Activated CD8-positive, alpha-beta T cell treated with anti-CD3 and anti-CD28 coated beads for 36 hours (primary cell): ENCODE results near the gene NEK4. TPM values are rescaled to one million over a fixed set of nuclear protein-coding genes. Genes with fewer than 3 reads are reported as not detected.

Experiments
- ATAC-seq: fragments of 200-7000 bp; cut with Tn5 transposase; one replicate; pipeline ENCODE4 v1.10.0; 2021; ENCODE audit warnings: mild to moderate bottlenecking, moderate library complexity
- CTCF ChIA-PET: fragments of 350-600 bp; sonication (Branson Sonifier 250); formaldehyde crosslinking; loops from one replicate; lab custom pipeline; 2021; ENCODE audit warnings: antibody characterized with exemption; lab: Charles Lee
- POLR2A ChIA-PET: fragments of 350-600 bp; sonication (Branson Sonifier 250); formaldehyde crosslinking; loops from one replicate; lab custom pipeline; 2021; ENCODE audit warnings: antibody characterized with exemption; lab: Charles Lee
- DNase-seq: peaks from one replicate; pipeline ENCODE4 v3.0.0-alpha.2; 2020
- H3K27ac Mint-ChIP-seq: one replicate; pipeline ENCODE4 v1.8.0; 2021; ENCODE audit warnings: mild to moderate bottlenecking, mixed read lengths
- H3K27me3 Mint-ChIP-seq: one replicate; pipeline ENCODE4 v1.8.0; 2021; ENCODE audit warnings: mixed read lengths
- H3K36me3 Mint-ChIP-seq: one replicate; pipeline ENCODE4 v1.8.0; 2021; ENCODE audit warnings: low read depth, mixed read lengths
- H3K4me1 Mint-ChIP-seq: one replicate; pipeline ENCODE4 v1.8.0; 2021; ENCODE audit warnings: low read depth, mixed read lengths
- H3K4me3 Mint-ChIP-seq: one replicate; pipeline ENCODE4 v1.8.0; 2021; ENCODE audit warnings: mild to moderate bottlenecking, moderate library complexity, mixed read lengths
- H3K9me3 Mint-ChIP-seq: one replicate; pipeline ENCODE4 v1.8.0; 2021; ENCODE audit warnings: mixed read lengths
- intact Hi-C: fragments of 100-400 bp; cut with micrococcal nuclease; formaldehyde crosslinking; loops from one replicate; pipeline ENCODE4 v1.10.0; 2022
- total RNA-seq, 2 experiments: library from RNA; stranded (reverse); gene quantifications; one replicate each; pipeline ENCODE4 v1.2.3, GENCODE V29; 2021
- TF ChIP-seq, protein P1 (sequence below): fragments of 200-600 bp; IDR thresholded peaks from one replicate; pipeline ENCODE4 v1.8.0; 2022; ENCODE audit warnings: antibody characterized with exemption, mild to moderate bottlenecking

The NEK4 gene
- total RNA-seq, 2 experiments from 2014 or later = 16.2 to 18.4 TPM

GRCh38 chr3:52771702-52772101, 962 bp upstream of the NEK4 start:
- TF ChIP-seq, protein P1, sequence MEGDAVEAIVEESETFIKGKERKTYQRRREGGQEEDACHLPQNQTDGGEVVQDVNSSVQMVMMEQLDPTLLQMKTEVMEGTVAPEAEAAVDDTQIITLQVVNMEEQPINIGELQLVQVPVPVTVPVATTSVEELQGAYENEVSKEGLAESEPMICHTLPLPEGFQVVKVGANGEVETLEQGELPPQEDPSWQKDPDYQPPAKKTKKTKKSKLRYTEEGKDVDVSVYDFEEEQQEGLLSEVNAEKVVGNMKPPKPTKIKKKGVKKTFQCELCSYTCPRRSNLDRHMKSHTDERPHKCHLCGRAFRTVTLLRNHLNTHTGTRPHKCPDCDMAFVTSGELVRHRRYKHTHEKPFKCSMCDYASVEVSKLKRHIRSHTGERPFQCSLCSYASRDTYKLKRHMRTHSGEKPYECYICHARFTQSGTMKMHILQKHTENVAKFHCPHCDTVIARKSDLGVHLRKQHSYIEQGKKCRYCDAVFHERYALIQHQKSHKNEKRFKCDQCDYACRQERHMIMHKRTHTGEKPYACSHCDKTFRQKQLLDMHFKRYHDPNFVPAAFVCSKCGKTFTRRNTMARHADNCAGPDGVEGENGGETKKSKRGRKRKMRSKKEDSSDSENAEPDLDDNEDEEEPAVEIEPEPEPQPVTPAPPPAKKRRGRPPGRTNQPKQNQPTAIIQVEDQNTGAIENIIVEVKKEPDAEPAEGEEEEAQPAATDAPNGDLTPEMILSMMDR = no peak
- H3K27me3 Mint-ChIP-seq = no peaks in the 10 kb centered on the region
- peak overlapping the region; percentile 98 for H3K27ac Mint-ChIP-seq
- peak overlapping the region; percentile 94 for H3K4me3 Mint-ChIP-seq
- no peak for ATAC-seq
- no peak for DNase-seq
- peaks cover 21% of the 10 kb centered on the region for H3K4me1 Mint-ChIP-seq
- ChIA-PET CTCF (interaction anchor here (1.2 to 1.9 kb wide), 2 partner anchors 27 to 74 kb away, joined by 3 to 6 read pairs; no protein-coding TSS in a partner anchor), POLR2A (interaction anchor here (0.5 to 1.6 kb wide), 4 partner anchors 21 to 227 kb away, joined by 3 read pairs; no protein-coding TSS in a partner anchor)
- no peaks in the 10 kb centered on the region for H3K9me3 Mint-ChIP-seq
- H3K36me3 Mint-ChIP-seq = no peaks in the 10 kb centered on the region
- intact Hi-C loops = no loop called here

DNA sequence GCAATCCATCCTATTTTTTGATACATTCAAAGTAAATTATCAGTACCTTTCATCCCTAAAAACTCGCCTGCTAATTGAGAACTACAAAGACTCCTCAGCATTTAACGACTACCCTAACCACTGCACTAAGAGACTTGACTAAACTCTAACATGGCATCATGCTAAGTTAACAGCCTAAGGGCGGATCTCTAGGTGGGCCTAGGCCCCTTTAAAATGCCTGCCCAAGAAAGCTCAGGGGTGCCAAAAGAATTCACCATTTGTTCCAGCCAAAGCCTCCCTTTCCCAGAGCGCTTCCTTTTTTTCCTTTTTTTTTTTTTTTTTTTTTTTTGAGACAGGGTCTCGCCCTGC, 568 bp upstream of the NEK4 start:
- POLR2A ChIA-PET = interaction anchor here (1.0 to 1.6 kb wide), 10 partner anchors 8 to 236 kb away, joined by 3 to 8 read pairs (median 3); no protein-coding TSS in a partner anchor
- intact Hi-C loops = no loop called here
- CTCF ChIA-PET = interaction anchor here (1.2 to 1.9 kb wide), 3 partner anchors 13 to 75 kb away, joined by 3 to 6 read pairs (median 3); no protein-coding TSS in a partner anchor
- no peak for DNase-seq
- Mint-ChIP-seq H3K36me3 (no peaks in the 10 kb centered on the region), H3K27ac (peak overlapping the region; percentile 98), H3K4me3 (peak overlapping the region; percentile 94), H3K4me1 (peaks cover 21% of the 10 kb centered on the region), H3K27me3 (no peaks in the 10 kb centered on the region), H3K9me3 (no peaks in the 10 kb centered on the region)
- peak; percentile 31 for ATAC-seq
- TF ChIP-seq, protein P1 = no peak

DNA sequence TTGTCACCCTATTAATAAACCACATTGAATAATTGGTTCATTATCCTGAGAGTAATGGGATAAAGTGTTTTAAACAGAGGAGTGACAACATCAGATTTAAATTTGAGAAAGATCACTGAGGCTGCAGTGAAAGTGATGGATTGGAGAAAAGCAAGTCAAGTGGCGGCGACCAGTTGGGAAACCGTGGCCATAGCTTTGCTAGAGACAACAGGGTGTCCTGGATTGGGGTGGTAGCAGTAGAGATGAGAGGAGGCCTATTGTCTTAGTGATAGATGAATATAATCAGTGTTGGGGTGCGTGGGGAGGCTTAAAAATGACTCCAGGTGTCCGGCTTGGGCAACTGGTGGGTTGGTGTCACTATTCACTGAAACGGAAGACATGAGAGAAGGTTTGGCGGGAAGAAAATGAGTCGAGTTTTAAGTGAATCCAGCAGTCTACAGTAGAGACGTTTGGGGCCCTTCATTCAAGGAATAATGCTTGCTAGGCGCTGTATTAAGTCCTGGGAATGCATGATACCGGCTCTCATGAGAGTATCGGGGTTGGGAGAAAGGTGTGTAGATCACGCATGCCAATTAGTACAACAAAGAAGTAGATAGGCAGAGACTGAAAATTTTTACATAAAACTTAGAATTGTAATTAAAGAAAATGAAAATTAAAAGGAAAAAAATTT, 819 bp downstream of the NEK4 start:
- intact Hi-C loops = no loop called here
- Mint-ChIP-seq H3K36me3 (peaks cover 3% of the 10 kb centered on the region), H3K27me3 (no peaks in the 10 kb centered on the region), H3K9me3 (no peaks in the 10 kb centered on the region), H3K4me3 (peak overlapping the region; percentile 94), H3K4me1 (peaks cover 21% of the 10 kb centered on the region), H3K27ac (peak overlapping the region; percentile 77)
- TF ChIP-seq, protein P1 = no peak
- ChIA-PET CTCF (interaction anchor here (1.3 kb wide), 1 partner anchor 12 kb away, joined by 3 read pairs; no protein-coding TSS in a partner anchor), POLR2A (interaction anchor here (0.8 to 1.4 kb wide), 7 partner anchors 8 to 235 kb away, joined by 3 to 8 read pairs (median 3); no protein-coding TSS in a partner anchor)
- ATAC-seq = no peak
- DNase-seq = no peak

DNA sequence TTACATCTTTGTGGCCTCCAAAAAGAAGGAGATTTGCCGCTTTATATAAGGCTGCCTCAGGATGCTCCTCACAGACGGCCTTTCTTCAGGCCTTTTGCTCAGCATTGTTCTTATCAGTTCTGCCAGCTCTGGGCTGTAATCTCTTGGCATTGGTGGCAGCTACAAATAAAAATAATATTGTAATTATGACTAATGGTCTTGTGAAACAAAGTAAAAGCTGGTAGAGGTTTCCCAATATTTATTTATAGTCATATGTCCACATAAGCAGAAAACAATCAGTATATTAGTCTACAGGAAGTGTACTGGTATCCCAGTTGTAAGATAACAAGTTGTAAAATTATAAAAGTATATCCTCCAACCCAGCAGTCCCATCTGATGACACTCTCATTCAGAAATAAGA, 7.3 kb downstream of the NEK4 start:
- POLR2A ChIA-PET = interaction anchor here (0.7 kb wide), 1 partner anchor 1130 kb away, joined by 4 read pairs; no protein-coding TSS in a partner anchor
- peaks cover 6% of the 10 kb centered on the region for H3K4me1 Mint-ChIP-seq
- TF ChIP-seq, protein P1 = no peak
- peaks cover 20% of the 10 kb centered on the region for H3K36me3 Mint-ChIP-seq
- no peak overlapping the region for H3K27ac Mint-ChIP-seq
- no peaks in the 10 kb centered on the region for H3K9me3 Mint-ChIP-seq
- H3K4me3 Mint-ChIP-seq = no peak overlapping the region
- CTCF ChIA-PET = no interaction called here
- H3K27me3 Mint-ChIP-seq = no peaks in the 10 kb centered on the region
- intact Hi-C loops = no loop called here
- DNase-seq = no peak
- no peak for ATAC-seq

DNA sequence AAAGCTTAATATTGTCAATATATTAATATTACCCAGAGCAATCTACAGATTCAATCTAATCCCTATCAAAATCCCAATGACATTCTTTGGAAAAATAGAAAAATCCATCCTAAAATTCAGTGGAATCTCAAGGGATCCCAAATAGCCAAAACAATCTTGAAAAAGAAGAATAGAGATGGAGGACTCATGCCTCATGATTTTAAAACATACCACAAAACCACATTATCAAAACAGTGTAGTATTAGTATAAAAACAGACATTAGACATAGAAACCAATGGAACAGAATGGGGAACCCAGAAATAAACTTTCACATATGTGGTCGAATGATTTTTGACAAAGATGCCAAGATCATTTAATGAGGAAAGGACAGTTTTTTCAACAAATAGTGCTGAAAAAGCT, 14.6 kb downstream of the NEK4 start:
- POLR2A ChIA-PET = no interaction called here
- CTCF ChIA-PET = no interaction called here
- intact Hi-C loops = no loop called here
- TF ChIP-seq, protein P1 = no peak
- Mint-ChIP-seq H3K27ac (no peak overlapping the region), H3K9me3 (no peaks in the 10 kb centered on the region), H3K36me3 (peaks cover 20% of the 10 kb centered on the region), H3K4me1 (peaks cover 6% of the 10 kb centered on the region), H3K27me3 (no peaks in the 10 kb centered on the region), H3K4me3 (no peak overlapping the region)
- DNase-seq (no peak), ATAC-seq (no peak)
